A673 (cell line): ENCODE measurements around the gene PRAC1.

Experiments
- CTCF ChIP-seq: fragments of 300-800, 200-600 bp; sonication (generic); conservative IDR thresholded peaks from 2 replicates; pipeline ENCODE4 v1.5.1; 2017; ENCODE audit warnings: low read depth, mild to moderate bottlenecking, antibody characterized with exemption, low read length, moderate library complexity, mixed read lengths
- EZH2 ChIP-seq: fragments of 200-600 bp; sonication (generic); IDR thresholded peaks from 2 replicates; pipeline ENCODE4 v1.6.1; 2017; ENCODE audit warnings: borderline replicate concordance, low read depth, mild to moderate bottlenecking, mixed read lengths, antibody characterized with exemption, low read length; ENCODE audit not compliant: poor library complexity, severe bottlenecking

- TF ChIP-seq CTCF = no peak
- no peak for TF ChIP-seq EZH2
Observed at GRCh38 chr17:48734333-48735061, 12.2 kb upstream of the PRAC1 start.
